Left ventricle myocardium superior (tissue), 1 donor: ENCODE data around the gene KRTAP5-9. TPM values are rescaled to one million over a fixed set of nuclear protein-coding genes. Genes with fewer than 3 reads are reported as not detected.
"Not testable (repeated sequence)": the region's sequence is repeated elsewhere in the genome, so short reads cannot be mapped to it uniquely, and the experiment has no call there.

ENCODE experiments used
- ATAC-seq: fragments of 200-7000 bp; cut with Tn5 transposase; one replicate; pipeline ENCODE4 v1.9.1; 2020; ENCODE audit warnings: mild to moderate bottlenecking, moderate library complexity
- DNase-seq: peaks from one replicate; pipeline ENCODE4 v3.0.0-alpha.2; 2020
- intact Hi-C: fragments of 100-400 bp; cut with micrococcal nuclease; formaldehyde crosslinking; loops from one replicate; pipeline ENCODE4 v1.11.0; 2022
- long read RNA-seq: library from polyadenylated mRNA; unstranded; transcript quantifications from one replicate; pipeline ENCODE4 v2.0.0, GENCODE V29; 2021
- total RNA-seq: library from RNA; stranded (reverse); fragmentation: NEBNext Ultra II Directional; extraction: Animal tissue kit (Norgen Biotek cat#: 25700); gene quantifications from one replicate; pipeline ENCODE4 v1.2.1, GENCODE V29; 2021
- donor health status: DM: no; HTN: yes; CAD: no; lungs with severe emphysema.

Gene KRTAP5-9
- total RNA-seq, result not detected
- long read RNA-seq, result 0 reads

- no peak for ATAC-seq
- intact Hi-C loops, result no loop called here
- no peak for DNase-seq
Observed at GRCh38 chr11:71548120-71548519, at the start of gene KRTAP5-9. TSS of gene KRTAP5-9 (plus strand) at chr11:71548420. CDS start at chr11:71548658, 238 bp downstream.

GRCh38 chr11:71499125-71499524 lies 49.1 kb upstream of the KRTAP5-9 start:
- DNase-seq (peak; percentile 22), ATAC-seq (peak; percentile 55)
- intact Hi-C loops, result no loop called here

GRCh38 chr11:71499546-71499945 lies 48.7 kb upstream of the KRTAP5-9 start:
- DNase-seq (peak; percentile 6), ATAC-seq (no peak)
- intact Hi-C loops, result no loop called here

- ATAC-seq (peak; percentile 87), DNase-seq (peak; percentile 68)
- intact Hi-C loops, result no loop called here
Observed at GRCh38 chr11:71500601-71501021, 47.6 kb upstream of the KRTAP5-9 start.

GRCh38 chr11:71501071-71501985 lies 46.9 kb upstream of the KRTAP5-9 start:
- DNase-seq (peak; percentile 20), ATAC-seq (no peak)
- intact Hi-C loops, result no loop called here

GRCh38 chr11:71502026-71502425 lies 46.2 kb upstream of the KRTAP5-9 start:
- intact Hi-C loops, result no loop called here
- no peak for ATAC-seq
- no peak for DNase-seq

GRCh38 chr11:71502871-71503435 lies 45.3 kb upstream of the KRTAP5-9 start:
- intact Hi-C loops, result no loop called here
- ATAC-seq (no peak), DNase-seq (peak; percentile 10)

- intact Hi-C loops, result no loop called here
- DNase-seq (no peak), ATAC-seq (no peak)
Observed at GRCh38 chr11:71504531-71504930, 43.7 kb upstream of the KRTAP5-9 start.

- intact Hi-C loops, result no loop called here
- DNase-seq, result no peak
- no peak for ATAC-seq
Observed at GRCh38 chr11:71505001-71505400, 43.2 kb upstream of the KRTAP5-9 start.

- no peak for DNase-seq
- ATAC-seq, result no peak
- intact Hi-C loops, result no loop called here
Observed at GRCh38 chr11:71505781-71506180, 42.4 kb upstream of the KRTAP5-9 start.

- ATAC-seq (no peak), DNase-seq (no peak)
- intact Hi-C loops, result no loop called here
Observed at GRCh38 chr11:71507102-71507501, 41.1 kb upstream of the KRTAP5-9 start.

- intact Hi-C loops, result no loop called here
- no peak for DNase-seq
Observed at GRCh38 chr11:71518506-71519471, 29.4 kb upstream of the KRTAP5-9 start.

GRCh38 chr11:71519546-71519945 lies 28.7 kb upstream of the KRTAP5-9 start:
- intact Hi-C loops, result no loop called here
- ATAC-seq, result no peak

More at GRCh38 chr11:71518506-71519471, 29.4 kb upstream of the KRTAP5-9 start:
- ATAC-seq, result no peak

GRCh38 chr11:71525188-71525937 lies 22.9 kb upstream of the KRTAP5-9 start:
- intact Hi-C loops, result no loop called here
- DNase-seq (no peak), ATAC-seq (no peak)

More at GRCh38 chr11:71519546-71519945, 28.7 kb upstream of the KRTAP5-9 start:
- DNase-seq, result no peak

GRCh38 chr11:71525938-71526495 lies 22.2 kb upstream of the KRTAP5-9 start:
- DNase-seq, result no peak
- ATAC-seq, result no peak
- intact Hi-C loops, result no loop called here

GRCh38 chr11:71526796-71527575 lies 21.2 kb upstream of the KRTAP5-9 start, which contains the start of gene KRTAP5-7:
TSS of gene KRTAP5-7 (plus strand) at chr11:71527267. CDS start at chr11:71527301, 34 bp downstream.
- DNase-seq, intact Hi-C loops, ATAC-seq: not testable (repeated sequence)

- DNase-seq (no peak), ATAC-seq (no peak)
- intact Hi-C loops, result no loop called here
Observed at GRCh38 chr11:71527576-71528210, 20.5 kb upstream of the KRTAP5-9 start.
